ENCODE results near the gene RAMP1.
"Not testable (repeated sequence)": the region's sequence is repeated elsewhere in the genome, so short reads cannot be mapped to it uniquely, and the experiment has no call there.

RAMP1 gene

DNA sequence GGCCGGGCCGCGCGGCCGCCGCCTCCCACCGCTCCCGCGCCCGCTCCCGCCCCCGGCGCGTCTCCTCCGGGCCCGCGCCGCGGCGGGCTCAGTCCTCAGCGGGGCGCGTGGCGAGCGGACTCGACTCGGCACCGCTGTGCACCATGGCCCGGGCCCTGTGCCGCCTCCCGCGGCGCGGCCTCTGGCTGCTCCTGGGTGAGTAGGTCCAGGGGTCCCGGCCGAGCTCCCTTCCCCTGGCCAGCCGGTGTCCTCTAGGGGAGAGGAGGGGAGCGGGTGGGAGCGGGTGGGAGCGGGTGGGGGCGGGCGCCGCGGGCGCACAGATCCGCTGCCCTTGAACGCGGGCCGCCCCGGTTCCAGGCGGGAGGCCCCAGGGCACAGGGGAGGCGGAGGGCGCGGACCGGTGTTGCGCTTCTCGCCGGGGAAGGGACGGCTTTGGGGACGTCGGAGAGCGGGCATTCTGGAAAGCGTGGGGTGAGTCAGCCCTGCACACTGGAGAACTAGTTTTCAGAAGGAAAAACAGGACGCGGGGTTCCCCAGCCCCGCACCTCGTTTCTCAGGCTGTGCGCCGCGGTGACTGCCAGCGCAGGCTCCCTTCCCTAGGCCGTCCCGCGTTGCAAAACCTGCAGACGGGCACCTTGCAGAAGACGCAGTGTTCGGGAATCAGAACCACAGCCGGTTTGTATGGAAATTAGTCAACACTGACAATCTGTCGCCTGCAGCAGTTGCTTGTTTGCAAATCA lies at the start of gene RAMP1:
TSS of gene RAMP1 (plus strand) at position 91 of the 740 bp plus-strand sequence. CDS start at position 144, 53 bp downstream.
- no peak for DNase-seq (ENCODE audit: low read depth, low spot score)

- DNase-seq (ENCODE audit: low read depth, low spot score), result no peak
Measured at GRCh38 chr2:237815637-237816036, 43.8 kb upstream of the RAMP1 start.

DNA sequence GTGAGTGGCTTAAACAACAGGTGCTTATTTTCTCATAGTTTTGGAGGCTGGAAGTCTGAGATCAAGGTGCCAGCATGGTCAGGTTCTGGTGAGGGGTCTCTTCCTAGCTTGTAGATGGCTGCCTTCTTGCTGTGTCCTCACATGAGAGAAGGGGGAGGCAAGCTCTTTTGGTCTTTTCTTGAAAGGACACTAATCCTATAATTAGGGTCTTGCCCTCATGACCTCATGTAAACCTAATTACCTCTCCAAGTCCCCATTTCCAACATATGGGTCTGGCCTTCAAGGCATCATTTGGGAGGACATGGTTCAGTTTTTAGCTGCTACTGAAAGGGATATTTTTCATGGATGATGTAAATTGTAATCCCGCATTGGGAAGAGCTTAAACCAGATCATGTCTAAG lies 42.9 kb upstream of the RAMP1 start:
- no peak for DNase-seq (ENCODE audit: low read depth, low spot score)

GRCh38 chr2:237818066-237818473 lies 41.4 kb upstream of the RAMP1 start:
- no peak for DNase-seq (ENCODE audit: low read depth, low spot score)

GRCh38 chr2:237819231-237819630 lies 40.2 kb upstream of the RAMP1 start:
- DNase-seq (ENCODE audit: low read depth, low spot score), result no peak

DNA sequence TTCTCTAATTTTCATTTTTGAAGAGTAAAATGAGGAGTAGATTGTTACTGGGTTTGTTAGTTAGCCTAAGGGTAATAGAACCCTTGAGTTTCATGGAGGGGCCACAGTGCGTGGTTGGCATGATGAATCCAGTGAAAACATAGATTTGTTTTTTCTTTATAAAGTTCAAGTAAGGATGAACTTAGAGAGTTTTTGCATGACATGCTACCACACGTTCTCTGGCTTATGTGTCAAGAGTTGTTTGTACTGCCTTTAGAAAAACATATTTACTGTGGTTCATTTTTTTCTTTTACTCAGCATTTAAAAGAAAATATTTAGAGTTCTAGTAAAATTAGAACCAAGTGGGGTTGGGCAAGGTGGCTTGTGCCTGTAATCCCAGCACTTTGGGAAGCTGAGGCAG lies 39.0 kb upstream of the RAMP1 start:
- no peak for DNase-seq (ENCODE audit: low read depth, low spot score)

DNA sequence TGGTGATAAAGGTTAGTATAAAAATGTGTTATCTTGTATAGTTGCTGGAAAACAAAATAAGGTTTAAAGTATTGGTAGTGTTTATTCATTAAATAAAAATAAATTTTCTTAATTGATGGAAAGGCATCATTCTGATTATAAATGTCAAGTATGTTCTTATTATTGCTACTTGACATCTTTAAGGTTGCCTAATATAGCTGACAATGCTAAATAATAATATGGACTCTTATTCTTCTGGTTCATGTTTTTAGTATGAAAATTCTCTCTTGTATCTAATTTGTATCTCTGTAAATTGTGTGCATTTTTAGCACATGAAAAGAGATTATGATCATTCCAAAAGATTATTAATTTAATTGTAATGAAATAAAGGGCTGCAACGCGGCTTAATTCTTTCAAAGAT lies 35.9 kb upstream of the RAMP1 start:
- no peak for DNase-seq (ENCODE audit: low read depth, low spot score)

GRCh38 chr2:237824085-237824484 lies 35.3 kb upstream of the RAMP1 start:
- DNase-seq (ENCODE audit: low read depth, low spot score), result no peak

GRCh38 chr2:237827421-237827987 lies 31.9 kb upstream of the RAMP1 start:
- DNase-seq (ENCODE audit: low read depth, low spot score), result no peak

GRCh38 chr2:237830522-237830921 lies 28.9 kb upstream of the RAMP1 start:
- no peak for DNase-seq (ENCODE audit: low read depth, low spot score)

DNA sequence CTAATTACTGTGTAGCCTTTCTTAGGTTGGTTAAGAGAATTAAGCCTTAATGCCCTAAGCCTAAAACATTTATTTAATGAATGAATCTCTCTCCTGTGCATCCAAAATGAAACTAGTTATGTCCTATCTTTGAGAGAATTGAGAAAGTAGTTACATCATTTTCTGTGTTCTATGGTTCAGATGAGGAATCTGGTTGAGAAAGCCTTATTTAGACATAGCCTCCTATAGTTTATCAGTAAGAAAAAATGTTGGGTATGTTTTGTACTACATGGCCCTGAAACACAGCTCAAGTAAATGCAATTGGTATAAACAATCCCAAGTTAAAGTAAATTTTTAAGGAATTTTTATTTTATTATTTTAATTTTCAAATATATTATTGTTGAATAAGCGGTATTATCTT lies 25.9 kb upstream of the RAMP1 start:
- no peak for DNase-seq (ENCODE audit: low read depth, low spot score)

- DNase-seq (ENCODE audit: low read depth, low spot score), result no peak
Measured at GRCh38 chr2:237835372-237835771, 24.1 kb upstream of the RAMP1 start.

- DNase-seq (ENCODE audit: low read depth, low spot score), result no peak
Measured at GRCh38 chr2:237841051-237841450, 18.4 kb upstream of the RAMP1 start.

DNA sequence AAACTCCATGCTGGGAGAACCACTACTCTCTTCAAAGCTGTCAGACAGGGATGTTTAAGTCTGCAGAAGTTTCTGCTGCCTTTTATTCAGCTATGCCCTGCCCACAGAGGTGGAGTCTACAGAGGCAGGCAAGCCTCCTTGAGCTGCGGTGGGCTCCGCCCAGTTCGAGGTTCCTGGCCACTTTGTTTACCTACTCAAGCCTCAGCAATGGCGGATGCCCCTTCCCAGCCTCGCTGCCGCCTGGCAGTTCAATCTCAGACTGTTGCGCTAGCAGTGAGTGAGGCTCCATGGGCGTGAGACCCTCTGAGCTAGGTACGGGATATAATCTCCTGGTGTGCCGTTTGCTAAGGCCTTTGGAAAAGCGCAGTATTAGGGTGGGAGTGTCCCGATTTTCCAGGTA lies 10.5 kb upstream of the RAMP1 start:
- DNase-seq (ENCODE audit: low read depth, low spot score), result not testable (repeated sequence)

DNA sequence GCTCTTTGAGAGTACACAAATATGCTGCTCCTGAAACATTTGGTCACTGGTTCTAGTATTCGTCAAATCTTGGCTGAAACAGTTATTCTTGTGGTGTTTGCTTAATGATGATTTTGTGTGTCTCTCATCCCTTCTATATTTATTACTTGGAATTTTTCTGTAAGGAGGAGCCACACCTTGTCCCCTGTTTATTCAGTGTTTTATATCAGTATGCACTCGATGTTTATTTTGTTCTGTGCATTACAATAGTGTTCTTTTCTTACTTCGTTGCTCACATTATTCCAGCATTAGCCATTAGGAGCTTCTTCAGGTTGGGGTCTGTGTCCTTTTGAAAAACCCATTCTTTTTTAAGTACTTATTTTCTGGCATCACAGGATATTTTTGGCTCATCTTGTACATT lies 5.1 kb upstream of the RAMP1 start:
- DNase-seq (ENCODE audit: low read depth, low spot score), result no peak

- no peak for DNase-seq (ENCODE audit: low read depth, low spot score)
Measured at GRCh38 chr2:237857791-237858190, 1.6 kb upstream of the RAMP1 start.

DNA sequence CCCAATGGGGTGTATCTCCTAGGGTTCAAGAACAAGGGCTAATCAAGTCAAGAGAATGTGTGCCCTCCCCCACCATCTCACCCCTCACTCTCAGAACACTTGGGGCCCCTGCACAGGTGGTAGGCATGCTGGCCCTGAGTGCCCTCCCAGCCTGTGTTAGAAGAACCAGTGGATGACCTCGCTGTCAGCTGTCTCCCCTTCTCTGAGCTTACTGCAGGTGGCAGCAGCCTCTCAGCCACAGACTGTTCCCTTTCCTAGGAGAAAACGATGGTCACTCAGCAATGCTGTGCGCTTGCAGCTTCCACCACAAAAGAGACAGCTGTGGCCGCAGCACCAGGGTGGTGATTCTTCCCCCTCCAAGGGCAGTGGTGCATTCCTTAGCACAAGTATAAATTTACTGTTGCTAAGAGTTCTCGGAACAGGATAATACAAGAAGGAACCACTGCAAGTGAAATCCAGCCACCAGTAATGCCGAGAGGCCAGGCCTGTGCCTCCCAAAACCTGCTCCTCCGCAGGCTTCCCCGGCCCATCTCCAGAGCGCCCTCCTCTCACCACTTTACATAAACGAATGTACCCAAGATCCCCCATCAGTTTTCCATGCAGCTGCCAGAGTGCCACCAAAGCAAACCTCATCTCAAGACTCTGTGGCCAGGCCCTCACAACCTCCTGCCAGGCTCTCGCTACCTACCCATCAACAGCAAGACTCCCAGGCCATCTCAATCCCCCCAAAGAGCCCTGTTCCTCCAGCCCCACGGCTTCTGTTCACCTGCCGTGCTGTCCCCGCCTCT lies 935 bp upstream of the RAMP1 start:
- no peak for DNase-seq (ENCODE audit: low read depth, low spot score)

DNA sequence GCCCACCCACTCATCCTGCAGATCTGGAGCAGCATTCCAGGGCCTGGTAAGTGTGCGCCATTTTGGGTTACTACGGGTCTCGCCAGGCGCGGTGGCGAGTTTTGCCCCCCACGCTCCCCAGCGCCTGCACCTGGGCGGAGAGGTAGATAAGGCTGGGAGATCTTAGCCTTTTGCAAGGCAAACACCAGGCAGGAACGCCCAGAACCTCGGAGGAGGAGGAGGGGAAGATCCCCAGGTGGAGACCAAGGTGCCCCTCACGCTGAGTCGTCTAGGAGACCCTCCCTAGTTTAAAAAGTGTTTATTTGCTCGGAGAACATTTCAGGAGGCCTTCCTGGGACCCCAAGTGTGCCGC lies 365 bp upstream of the RAMP1 start:
- no peak for DNase-seq (ENCODE audit: low read depth, low spot score)

GRCh38 chr2:237860273-237860935 lies 981 bp downstream of the RAMP1 start:
- DNase-seq (ENCODE audit: low read depth, low spot score), result no peak

DNA sequence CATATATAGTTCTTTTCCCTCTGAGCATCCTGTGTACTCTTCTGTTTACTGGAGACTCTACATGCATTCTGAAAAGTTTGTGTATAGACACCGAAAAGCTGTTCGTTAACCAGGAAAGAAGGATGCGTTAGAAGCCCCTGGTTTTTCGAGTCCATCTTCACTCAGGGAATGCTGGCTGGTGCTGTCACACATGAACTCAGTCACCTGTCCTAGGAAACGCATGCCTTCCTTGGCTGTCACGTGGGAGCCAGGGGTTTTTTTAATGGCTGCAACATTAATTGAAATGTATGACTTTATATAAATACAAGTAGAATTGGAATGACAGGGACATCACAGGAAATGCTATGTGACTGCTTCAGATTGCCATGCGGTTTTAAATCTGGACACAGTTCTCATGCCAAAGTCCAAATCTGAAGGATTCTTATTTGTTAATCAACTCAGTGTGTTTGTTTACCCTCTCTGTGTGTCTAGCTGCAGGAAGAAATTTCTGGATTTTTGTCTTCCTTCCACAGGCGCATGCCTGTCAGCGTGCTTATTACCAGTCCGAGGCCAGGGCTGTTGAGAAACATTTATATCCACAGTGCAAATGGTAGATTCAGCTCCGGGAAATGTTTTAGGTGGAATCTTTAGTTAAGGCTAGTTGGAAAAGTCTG lies 2.6 kb downstream of the RAMP1 start:
- DNase-seq (ENCODE audit: low read depth, low spot score), result no peak

DNA sequence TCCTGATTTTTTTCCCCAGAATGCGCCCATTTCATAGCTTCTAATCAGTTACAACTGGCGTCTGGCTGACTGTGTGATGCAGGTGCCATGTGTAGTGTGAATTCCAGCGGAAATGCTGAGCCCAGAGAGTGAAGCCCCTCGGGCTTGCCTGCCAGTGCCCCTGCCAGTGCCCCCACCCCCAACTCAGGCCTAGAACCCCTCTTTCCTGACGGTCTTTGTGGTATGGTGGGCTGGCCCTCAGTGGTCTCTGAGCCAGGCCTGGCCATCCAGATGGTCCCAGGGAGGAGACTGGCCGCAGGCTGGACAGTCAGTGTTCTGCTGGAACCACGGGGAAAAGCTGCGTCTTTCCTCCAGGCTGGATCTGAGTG lies 3.1 kb downstream of the RAMP1 start:
- DNase-seq (ENCODE audit: low read depth, low spot score), result no peak

DNA sequence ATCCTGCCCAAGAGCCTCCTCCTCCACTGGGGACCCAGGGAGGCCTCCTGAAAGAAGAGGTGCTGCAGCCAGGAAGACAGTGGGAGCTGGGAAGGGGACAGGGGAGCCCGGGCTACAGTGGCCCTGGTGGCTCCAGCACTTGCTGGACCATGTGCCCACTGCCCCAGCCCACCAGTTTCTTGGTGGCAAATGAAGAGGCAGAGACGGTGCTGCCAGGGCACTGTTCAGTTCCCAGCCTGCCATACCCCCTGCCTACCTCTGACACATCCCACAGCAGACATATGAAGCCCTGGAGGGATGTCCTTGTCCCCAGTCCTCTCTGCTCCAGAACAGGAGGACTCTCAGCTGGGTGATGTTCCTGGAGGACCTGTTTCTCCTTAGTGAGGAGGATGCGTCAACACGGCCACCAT lies 3.7 kb downstream of the RAMP1 start:
- DNase-seq (ENCODE audit: low read depth, low spot score), result no peak

Measured in activated CD4-positive, CD25-positive, alpha-beta regulatory T cell treated with anti-CD3 and anti-CD28 coated beads, Interleukin-2, amount 50 U/mL, for 16 hours (primary cell).